NCI-H1436 (cell line): ENCODE results near the gene SIDT2.
A peak's percentile ranks its signal among the peaks of the same experiment; 100 is the strongest.

Experiments used
- DNase-seq: peaks from one replicate; lab custom pipeline; 2025; lab: John Stamatoyannopoulos, UW

The SIDT2 gene

DNA sequence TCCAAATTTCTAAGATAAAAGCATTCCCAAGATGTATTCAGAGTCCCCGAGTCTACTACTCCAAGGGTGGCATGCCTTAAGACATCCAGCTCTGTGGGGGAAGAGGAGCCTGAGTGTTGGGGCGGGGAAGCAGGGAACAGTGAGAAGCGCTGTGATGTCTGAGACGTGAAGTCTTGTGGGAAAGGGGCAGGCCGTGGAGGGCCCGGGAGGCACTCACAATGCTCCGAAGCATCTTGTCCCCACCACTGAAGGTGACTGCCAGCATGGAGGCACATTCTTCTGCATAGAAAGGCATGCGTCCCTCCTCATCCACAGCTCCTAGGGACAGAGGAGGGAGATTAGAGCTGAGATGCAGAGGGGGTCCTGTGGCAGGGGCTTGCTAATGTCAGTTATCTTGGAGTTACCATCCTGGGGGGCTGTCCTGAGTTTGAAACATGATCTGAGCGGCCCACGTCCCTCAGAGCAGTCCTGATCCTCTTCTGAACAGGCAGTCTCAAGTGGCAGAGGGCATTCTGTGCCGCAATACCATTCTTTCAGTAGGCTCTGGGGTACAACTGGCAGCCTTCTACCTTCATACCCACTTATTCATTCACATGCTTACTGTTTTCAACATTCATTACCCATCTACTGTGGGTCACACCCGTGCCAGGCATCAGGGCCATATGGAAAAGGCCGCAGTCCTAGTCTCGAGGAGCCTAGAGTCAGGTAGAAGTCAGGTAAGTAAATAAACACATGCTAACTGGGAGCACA is 44.6 kb downstream of the SIDT2 start:
- DNase-seq = no peak

DNA sequence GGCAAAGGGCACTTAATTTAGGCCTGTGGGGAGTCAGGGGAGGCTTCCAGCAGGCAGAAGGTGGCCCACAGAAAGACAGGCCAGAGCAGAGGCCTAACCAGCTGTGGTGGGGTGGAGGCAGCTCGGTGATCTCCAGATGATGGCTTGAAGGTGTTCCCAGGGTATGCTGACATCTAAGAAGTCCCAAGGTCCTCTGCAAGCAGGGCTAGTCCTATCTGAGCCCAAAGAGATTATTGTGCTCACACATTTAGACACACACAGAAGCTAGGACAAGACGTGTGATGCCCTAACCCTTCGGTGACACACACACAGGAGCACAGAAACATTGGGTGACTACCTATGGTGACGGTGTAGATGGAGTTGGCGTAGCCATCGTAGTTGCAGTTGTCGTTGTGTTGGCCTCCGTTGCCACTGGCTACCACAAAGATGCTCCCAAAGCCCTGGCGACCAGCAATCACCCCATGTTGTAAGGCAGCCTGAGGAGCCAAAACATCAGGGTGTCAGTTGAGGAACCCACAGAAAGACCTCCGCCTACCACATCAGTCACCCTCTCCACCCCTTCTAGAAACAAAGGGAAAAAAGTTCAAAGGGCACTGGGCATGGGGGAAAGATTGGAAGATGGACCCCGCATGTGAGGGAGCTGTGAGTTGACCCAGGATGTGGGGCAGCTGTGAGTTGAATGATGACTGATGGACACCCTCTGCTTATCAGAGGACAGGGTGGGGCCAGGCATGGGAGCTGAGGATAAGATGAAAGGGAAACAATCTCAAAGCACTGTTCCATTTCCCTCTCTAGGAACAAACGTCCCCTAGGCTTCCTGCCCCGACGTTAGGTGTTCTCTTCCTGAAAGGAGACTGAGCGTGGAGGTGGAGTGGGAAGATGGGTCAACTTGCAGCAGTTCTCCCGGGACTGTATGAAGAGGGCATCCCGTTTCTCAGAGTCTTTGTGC is 45.5 kb downstream of the SIDT2 start:
- no peak for DNase-seq

DNA sequence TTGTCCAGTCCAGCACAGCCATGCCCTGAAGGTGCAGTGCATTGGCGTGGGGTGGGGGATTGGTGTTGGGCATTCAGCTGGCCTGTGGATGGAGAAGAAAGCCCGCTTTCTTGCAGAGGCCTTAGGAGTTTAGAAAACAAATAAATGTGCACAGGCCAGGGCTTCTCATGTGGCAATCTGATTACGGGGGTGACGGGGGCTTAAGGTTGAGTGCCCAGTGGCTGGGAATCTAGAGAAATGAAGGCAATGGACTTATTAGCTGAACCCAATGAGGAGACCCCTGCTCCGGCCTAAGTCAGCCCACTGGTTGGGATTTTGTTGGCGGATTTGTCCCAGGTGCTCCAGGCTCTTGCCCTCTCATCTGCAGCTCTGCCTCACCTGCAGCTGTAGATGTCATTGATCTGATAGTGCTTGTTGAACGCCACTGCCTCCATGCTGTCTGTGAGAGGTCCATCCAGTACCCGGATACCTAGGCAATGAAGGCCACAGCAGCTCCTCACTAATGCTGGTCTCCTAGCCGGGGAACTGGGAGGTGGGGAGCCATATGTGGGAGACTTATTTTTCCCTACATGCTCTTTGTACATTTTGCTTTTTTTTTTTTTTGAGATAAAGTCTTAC is 47.1 kb downstream of the SIDT2 start:
- no peak for DNase-seq

DNA sequence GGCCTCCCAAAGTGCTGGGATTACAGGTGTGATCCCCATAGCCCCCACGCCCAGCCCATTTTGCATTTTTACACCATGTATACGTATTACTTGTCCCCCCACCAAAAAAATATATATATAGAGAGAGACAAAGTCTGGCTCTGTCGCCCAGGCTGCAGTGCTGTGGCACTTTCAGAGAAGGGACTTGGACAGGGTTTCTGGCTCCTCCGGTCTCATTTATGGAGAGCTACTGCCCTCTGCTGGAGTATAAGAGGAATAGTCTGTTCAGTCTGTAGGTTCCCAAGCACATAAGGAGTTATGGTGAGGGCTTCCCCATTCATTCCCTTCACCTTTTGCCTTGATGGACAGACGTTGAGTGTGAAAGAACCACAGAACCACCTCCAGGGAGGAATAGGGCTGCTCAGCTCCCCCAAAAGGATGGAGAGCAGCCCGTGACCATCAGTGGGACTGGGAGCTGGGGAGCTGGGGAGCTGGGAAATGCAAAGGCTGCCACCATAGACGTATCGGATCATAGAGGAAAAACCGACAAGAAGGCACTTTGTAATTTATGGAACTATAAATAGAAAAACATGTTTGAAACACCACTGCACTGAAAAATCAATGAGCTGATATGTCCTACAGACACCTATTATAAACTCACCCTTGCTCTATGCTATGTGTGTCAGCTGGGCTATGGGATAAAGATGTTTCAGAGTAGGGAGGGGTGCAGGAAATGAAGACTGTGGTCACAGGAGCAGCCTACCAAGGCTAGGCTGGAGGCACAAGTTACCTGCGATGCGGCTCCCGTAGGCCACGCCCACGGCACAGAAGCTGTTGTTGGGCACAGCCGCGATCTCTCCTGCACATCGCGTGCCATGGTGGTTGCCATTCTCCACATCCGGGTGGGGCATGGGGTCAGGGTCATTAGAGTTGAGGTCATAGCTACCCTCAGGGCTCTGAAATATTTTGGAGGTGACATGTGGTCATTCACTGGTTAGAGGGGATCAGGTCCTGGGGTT is 48.1 kb downstream of the SIDT2 start:
- peak; percentile 47 for DNase-seq

DNA sequence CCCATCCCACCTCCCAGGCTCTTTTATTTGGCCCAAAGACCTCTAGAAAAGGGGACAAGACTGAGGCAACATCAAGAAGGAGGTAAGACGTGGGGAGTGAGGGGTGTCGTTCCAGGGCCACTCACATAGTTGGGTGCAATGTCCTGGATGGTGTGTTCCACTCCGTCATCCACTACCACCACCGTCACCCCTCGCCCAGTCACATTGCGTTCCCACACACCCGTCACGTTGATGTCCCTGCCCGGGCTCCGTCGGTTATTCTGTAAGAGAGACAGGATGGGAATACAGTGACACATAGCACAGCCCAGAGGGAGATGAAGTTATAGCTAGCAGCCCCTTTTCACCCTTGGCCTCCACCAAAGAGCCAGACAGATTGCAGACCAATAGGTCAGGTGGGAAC is 49.5 kb downstream of the SIDT2 start:
- DNase-seq = no peak

DNA sequence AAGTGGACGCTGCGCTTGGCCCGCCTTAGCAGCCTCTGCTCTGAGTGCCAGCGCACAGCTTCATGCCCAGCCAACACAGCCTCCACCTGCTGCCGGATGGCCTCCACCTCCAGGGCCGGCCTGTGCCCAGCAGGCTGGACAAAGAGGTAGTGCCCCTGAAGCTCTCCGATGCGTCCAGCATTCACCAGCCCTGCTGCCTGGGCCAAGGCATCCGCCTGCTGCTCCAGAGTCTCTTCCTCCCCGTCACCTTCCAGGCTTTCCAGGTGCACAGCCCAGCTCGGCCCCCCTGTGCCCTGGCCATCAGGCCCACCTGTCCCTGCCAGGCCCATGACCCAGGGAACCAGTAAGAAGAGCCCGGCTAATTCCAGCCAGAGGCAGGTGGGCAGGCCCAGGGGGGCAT is 50.9 kb downstream of the SIDT2 start:
- no peak for DNase-seq

DNA sequence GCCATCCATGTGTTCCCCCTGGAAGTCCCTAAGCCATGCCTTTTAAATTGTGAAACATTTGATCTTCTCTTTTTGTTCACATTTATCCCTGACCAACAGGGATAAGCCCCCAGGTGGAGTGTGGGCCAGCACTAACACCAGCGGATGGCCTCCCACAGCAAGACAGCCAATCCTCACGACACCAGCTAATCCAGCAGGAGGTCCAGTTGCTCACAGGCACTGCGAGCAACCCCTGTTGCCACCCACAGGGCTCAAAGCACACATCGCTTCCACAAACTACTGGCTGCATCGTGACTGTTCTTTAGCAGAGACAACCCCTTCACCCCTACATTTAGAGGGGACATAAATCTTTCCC is 51.4 kb downstream of the SIDT2 start:
- no peak for DNase-seq

DNA sequence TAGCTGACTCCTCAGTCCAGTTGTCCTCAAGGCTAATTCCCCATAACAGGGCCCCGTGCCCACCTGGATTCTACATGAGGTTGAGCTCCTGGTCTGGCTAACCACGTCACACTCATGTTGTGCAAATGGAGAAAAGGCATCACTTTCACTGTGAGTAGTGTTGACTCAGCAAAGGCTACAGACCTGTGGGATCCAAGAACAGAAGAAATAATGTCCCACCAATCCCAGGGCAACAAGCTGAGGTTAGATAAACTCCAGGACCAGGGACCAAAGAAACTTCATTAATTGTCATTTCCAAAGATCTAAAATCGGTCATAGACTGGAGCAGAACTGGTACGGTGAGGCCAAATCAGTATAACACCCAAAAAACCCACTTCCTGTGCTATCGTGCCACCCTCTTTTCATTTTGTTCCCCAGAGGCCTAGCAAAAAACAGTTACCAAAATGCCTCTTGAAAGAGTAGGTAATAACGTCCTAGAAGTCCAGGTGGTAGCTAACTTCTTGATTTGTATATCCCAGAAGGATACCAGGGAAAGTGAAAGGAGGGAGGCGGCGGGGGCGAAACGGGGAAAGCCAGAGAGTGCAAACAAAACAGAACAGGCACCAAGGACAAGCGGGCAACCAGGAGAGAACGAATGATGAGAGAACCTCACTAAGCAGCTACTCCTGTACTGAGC is 51.9 kb downstream of the SIDT2 start:
- DNase-seq = no peak

DNA sequence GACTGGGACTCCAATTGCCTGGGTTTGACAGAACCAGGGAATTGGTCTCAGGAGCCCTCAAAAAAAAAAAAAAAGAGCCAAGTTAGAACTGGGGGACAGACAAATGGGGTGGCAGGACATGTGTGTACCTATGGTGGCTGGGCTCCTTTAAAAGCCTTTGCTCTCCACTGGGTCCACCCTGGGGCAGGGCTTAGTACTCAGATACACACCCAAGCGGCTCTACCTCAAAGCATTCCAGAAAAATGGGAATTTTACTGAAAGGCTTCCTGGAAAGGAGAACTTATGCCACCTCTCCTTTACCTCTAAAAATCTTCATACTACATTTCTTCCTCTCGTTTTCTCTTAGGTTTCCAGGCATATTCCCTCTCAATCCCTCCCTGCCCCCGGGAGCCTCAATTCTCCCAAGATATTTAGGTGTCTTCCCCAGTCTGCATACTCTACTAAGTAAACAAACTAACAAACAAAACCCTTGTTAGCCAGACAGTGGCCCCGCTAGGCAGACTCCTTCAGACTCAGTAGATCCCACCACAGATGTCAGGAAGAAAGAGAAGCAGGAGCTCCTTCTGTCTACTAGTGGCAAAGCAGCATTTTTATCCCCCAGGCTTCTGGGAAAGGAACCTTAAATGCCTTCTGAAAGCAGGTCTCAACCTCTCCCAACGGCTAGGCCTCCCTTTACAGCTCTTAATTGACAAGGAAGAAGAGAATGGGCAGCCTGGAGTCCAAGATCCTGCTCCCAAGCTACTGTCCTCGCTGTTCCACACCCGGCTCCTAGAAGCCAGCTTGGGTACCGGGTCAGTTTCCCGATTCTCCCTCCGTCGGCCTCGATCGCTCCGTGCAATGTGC is 52.7 kb downstream of the SIDT2 start:
- DNase-seq = no peak

DNA sequence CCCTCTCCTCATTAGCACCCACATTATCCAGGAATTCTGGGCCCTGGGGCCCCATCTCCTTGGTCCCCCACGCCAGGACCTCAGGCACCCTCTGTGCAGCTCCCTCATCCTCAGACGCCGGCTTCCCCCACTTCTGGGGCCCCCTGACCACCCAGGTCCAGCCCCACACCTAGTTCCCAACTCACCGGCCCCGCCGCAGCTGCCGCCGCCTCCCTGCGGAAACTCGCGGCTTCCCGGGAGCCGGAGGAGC is 53.2 kb downstream of the SIDT2 start, which contains the start of gene PCSK7:
TSS of gene PCSK7 (minus strand) at position 232 of the 250 bp plus-strand sequence. CDS start 2,229 bp downstream, outside the sequence.
- DNase-seq = no peak

DNA sequence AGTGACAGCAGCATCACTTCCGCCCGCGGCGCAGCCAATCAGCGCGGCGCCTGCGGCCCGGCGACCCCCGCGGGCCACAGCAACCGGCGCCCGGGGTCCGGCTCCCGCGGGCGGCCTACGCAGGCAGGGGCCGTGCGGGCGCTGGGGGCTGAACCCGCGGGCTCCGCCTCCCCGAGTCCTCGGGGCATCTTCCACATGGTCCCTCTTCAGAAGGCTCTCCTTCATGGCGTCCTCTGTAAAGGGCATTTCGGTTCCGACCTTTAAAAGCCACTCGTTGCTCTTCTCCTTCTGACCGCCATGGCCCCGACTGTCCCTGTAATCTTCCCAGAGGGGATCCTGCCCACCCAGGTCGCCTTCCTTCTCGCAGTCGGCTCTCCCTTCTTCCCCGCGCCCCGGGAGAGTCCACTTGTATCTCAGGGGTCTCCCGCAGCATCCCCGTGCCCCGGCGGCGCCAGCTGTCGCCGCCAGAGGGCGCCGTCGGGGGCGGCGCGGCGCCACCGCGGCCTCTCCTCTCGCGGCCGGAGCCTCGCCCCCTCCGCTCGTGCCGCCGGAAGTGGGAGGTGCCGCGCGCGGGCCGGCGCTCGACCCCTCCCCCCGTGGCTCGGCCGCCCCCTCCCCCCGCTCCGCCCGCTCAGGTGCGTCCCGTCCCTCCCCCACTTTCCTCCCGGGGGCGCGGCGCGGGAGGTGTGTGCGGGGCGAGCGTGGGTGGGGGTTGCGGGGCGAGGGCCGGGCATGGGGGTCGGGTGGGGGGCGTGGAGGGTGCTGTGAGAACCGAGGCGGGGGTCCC is 53.7 kb downstream of the SIDT2 start, which contains the start of gene RNF214:
TSS of gene RNF214 (plus strand) at position 580 of the 787 bp plus-strand sequence. CDS start 1,602 bp downstream, outside the sequence.
- DNase-seq = peak; percentile 67

DNA sequence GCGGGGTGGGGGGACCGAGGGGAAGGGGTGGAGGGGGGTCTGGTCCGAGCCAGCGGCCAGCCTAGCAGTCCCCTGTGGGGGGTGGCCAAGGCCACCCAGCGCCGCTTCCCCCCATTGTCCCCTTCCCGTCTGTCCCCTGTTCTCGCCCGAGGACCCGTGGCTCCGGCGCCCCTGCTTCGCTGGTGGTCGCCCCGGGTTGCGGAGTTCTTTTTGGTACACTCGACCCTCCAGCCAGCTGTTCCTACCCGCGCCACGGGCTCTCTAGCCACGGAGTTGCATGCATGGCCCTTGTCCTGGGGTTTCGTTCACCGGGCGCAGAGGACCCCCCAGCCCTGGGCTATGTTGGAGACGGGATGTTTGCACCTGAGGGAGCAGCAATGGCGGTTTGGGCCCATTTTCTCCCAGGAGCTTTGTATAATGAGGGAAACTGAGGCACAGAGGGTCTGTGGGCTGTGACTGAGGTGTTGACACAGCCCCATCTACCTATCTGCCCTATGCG is 54.4 kb downstream of the SIDT2 start:
- DNase-seq = no peak

DNA sequence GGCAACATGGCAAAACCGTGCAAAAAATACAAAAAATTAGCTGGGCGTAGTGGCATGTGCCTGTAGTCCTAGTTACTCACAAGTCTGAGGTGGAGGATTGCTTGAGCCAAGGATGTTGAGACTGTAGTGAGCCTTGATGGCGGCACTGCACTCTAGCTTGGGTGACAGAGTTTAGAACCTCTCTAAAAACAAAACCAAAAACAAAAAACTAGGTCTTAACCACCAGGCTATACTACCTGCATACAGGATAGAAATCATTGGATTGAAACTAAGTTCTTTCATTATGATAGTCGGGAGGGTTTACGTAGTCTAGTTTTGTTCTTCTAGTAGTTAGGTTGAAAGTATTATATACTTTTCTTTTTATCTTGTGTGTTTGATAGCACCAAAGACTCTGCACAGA is 59.7 kb downstream of the SIDT2 start:
- DNase-seq = no peak

DNA sequence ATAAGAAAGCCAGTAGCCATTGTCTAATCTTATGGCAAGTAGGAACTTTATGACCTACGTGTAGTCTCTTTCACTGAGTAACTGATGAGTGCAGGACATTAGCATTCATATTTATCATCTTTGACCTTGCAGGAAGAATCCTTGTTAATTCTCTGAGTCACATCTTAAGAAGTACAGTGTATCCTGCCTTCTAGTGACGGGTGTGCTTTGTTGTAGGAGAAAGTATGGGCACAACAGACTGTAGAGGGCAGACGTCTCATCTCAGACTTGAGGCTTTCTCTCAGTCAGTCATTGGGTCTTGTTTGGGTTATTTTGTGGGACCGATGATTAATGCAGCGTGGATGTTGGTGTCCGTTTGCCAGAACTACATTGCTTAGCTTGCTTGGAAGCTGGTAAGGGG is 60.8 kb downstream of the SIDT2 start:
- no peak for DNase-seq
